ENCODE data around the gene ZNF844.
A peak's percentile ranks its signal among the peaks of the same experiment; 100 is the strongest.
"Not testable (repeated sequence)": the region's sequence is repeated elsewhere in the genome, so short reads cannot be mapped to it uniquely, and the experiment has no call there.

The ZNF844 gene

DNA sequence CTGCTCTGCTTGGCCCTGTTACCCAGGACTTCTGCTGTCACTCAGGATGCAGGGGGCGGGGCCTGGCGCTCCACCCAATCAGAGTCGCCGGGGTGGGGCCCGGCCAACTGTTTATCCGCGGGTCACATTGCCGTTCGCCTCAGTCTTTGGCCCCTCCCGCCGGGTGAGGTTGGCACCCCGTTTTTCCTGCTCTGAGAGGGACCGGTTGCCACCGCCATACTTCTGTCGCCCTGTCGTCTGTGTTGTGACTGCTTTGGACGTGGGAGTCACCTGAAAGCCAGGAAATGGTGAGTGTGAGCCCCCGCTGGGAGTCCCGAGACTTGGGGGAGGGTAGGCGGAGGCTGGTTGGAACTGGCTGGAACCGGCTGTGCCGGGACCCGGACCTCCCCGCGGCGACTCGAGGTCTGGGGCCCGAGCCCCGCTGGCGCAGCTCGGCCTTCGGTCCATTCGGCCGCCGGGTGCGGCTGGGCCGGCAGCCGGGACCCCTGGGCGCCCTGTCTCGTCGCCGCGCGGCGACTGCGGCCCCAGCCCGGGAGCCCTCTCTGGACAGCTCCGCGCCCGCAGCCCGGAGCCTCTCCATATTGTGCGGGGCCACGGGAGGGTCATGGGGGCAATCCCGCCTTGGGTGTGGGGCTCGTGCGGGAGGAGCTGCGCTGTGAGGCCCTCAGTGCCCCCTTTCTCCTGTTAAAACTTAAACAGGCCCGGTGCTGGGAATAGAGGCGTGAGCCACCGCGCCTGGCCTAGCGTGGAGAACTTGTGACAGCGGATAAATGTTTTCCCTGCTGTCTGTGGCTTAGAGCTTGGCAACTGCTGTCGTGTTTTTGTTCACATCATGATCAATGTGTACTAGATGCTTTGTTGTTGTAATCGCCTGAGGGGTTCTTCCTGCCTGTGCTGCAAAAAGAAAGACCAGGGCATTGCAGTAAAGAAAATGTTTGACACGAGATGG, at the start of gene ZNF844:
Gene ZNF844 (plus strand): TSS at position 142 of the 949 bp plus-strand sequence. CDS start 143 bp downstream, at position 285.
- peak; percentile 86 for DNase-seq

DNA sequence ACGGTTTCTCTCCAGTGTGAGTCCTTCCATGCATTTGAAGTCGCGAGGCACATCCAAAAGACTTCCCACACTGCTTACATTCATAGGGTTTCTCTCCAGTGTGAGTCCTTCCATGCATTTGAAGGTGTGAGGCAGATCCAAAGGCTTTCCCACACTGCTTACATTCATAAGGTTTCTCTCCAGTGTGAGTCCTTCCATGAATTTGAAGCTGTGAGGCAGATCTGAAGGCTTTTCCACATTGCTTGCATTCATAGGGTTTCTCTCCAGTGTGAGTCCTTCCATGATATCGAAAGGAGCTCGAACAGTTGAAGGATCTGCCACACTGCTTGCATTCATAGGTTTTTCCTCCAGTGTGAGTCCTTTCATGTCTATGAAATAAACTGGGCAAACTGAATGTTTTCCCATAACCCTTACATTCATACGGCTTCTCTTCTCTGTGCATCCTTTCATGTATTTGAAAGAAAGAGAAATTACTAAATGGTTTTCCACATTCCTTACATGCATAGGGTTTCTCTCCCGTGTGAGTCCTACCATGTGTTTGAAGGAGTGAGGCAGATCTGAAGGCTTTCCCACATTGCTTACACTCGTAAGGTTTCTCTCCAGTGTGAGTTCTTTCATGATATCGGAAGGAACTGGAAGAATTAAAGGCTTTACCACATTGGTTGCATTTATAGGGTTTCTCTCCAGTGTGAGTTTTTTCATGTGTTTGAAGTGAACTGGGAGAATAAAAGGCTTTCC, 49.3 kb upstream of the ZNF844 start:
- no peak for DNase-seq

- DNase-seq = no peak
Observed at GRCh38 chr19:12015753-12016116, 48.8 kb upstream of the ZNF844 start.

DNA sequence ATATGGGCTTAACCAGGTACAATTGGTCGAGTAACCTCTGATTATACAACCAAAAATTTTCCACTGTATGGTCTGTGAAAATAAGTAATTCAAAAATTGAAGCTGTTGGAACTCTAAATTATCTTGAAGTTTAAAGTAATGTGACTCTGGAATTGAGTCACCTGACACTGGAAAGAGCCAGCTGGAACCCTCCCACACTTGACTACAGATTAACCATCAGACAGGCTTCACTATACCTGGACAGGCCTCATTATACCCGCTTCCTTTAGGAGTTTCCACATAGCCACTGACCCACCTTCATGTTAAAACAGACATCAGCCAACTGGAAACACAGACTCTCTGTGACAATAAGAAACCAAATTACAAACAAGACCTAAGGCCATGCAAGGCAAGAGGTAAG, 30.3 kb upstream of the ZNF844 start:
- DNase-seq = no peak

DNA sequence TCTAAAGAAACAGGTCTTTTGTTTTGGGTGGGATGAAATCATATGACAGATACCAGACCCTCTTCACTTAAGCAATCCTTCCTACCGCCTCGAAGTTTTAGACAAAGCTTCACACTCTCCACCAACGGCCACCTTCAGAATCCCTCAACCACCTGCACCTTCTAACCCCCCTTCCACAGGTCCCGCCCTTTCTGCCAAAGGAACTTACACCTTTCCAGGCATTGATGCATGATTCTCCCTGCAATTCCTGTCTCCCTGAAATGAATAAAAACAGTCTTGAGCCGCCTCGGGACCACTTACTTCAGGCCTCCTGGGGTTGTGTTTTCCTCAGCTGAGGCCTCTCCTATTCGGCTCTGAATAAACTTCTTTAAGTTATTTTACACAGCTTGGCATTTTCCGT, 29.9 kb upstream of the ZNF844 start:
- no peak for DNase-seq

- peak; percentile 88 for DNase-seq
Observed at GRCh38 chr19:12035220-12036172, 29.0 kb upstream of the ZNF844 start, which contains the start of gene ZNF433. Gene ZNF433 (minus strand): TSS chr19:12035679. CDS start chr19:12035539, 140 bp downstream.

DNA sequence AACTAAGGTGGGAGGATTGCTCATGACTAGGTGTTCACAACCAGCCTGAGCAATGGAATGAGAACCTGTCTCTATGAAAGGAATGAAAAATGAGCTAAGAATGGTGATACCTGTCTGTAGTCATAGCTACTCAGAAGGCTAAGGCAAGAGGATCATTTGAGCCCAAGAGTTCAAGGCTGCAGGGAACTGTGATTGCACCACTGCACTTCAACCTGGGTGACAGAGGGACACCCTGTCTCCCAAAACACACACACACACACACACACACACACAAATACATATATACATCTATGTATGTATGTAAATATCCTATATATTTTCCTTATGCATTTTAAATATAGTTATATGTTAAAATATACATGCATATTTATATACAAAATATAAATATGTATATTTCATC, 21.6 kb upstream of the ZNF844 start:
- DNase-seq = no peak

DNA sequence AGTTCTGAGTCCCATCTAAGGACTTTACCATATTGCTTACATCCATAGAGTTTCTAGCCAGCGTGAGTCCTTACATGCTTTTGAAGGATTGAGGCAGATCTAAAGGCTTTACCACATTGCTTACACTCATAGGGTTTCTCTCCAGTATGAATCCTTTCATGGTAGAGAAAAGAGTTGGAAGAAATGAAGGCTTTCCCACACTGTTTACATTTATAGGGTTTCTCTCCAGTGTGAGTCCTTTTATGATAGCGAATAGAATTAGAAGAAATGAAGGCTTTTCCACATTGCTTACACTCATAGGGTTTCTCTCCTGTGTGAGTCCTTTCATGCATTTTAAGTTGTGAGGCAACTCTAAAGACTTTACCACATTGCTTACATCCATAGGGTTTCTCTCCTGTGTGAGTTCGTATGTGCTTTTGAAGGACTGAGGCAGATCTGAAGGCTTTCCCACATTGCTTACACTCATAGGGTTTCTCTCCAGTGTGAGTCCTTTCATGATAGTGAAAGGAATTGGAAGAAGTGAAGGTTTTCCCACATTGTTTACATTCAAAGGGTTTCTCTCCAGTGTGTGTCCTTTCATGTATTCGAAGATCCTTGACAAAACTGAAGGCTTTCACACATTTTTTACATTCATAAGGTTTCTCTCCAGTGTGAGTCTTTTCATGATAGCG, 20.6 kb upstream of the ZNF844 start:
- DNase-seq = no peak

DNA sequence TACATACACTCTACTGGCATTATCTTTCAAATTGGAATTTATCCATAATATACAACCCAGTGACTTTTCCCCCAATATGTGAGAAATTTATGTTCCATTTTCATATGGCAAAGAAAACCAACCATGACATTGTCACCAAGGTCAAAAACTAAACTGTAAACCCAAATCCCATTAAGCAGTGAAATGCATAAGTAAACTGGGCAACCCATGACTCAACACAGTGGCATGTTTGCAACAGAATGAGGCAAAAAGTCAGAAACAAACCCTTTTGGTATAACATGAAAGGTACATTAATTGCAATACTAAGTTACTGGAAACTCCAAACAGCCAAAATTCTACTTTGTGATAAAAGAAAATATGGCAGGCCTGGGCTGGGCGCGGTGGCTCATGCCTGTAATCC, 16.7 kb upstream of the ZNF844 start:
- no peak for DNase-seq

GRCh38 chr19:12052091-12052496, 12.4 kb upstream of the ZNF844 start:
- DNase-seq = no peak

GRCh38 chr19:12052497-12053169, 11.9 kb upstream of the ZNF844 start, which contains the start of gene ZNF878:
Gene ZNF878 (minus strand): TSS chr19:12052961. CDS start chr19:12052801, 160 bp downstream.
- DNase-seq = peak; percentile 83

- no peak for DNase-seq
Observed at GRCh38 chr19:12055784-12056183, 8.7 kb upstream of the ZNF844 start.

- DNase-seq = no peak
Observed at GRCh38 chr19:12075538-12076139, 11.1 kb downstream of the ZNF844 start.

DNA sequence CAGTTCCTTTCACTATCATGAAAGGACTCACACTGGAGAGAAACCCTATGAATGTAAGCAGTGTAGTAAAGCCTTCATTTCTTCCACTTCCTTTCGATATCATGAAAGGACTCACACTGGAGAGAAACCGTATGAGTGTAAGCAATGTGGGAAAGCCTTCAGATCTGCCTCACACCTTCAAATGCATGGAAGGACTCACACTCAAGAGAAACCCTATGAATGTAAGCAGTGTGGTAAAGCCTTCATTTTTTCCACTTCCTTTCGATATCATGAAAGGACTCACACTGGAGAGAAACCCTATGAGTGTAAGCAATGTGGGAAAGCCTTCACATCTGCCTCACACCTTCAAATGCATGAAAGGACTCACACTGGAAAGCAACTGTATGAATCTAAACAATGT, 11.8 kb downstream of the ZNF844 start:
- DNase-seq = not testable (repeated sequence)

- DNase-seq = no peak
Observed at GRCh38 chr19:12077375-12077774, 12.8 kb downstream of the ZNF844 start.

DNA sequence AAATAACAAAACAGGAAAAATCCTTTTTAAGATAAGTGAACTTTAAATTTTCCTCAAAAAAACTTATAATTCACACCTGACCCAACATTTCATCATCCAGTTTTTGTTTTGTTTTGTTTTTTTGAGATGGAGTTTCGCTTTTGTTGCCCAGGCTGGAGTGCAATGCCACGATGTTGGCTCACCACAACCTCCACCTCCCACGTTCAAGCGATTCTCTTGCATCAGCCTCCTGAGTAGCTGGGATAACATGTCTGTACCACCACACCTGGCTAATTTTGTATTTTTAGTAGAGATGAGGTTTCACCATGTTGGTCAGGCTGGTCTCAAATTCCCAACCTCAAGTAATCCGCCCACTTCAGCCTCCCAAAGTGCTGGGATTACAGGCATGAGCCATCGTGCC, 18.8 kb downstream of the ZNF844 start:
- DNase-seq = not testable (repeated sequence)

- DNase-seq = no peak
Observed at GRCh38 chr19:12085074-12085818, 20.7 kb downstream of the ZNF844 start.

GRCh38 chr19:12090807-12091206, 26.3 kb downstream of the ZNF844 start:
- peak; percentile 85 for DNase-seq

GRCh38 chr19:12092065-12092867, 27.7 kb downstream of the ZNF844 start:
- peak; percentile 89 for DNase-seq
